Right atrium auricular region (tissue), 2 donors: ENCODE measurements around the gene TRIO. TPM values are rescaled to one million over a fixed set of nuclear protein-coding genes. Genes with fewer than 3 reads are reported as not detected.

ENCODE experiments used
- DNase-seq: peaks from one replicate; pipeline ENCODE4 v3.0.0-alpha.2; 2019; ENCODE audit warnings: low spot score
- H3K27ac ChIP-seq, 2 donors: fragments of 200-600 bp; sonication (generic); 1 replicate in 1 of 2; 2 replicates in 1 of 2; pipeline ENCODE4 v1.5.1; 2016 to 2019
- H3K27me3 ChIP-seq, 2 donors: fragments of 200-600 bp; sonication (generic); one replicate each; pipeline versions ENCODE4 v1.5.1 to v1.6.0; 2017 to 2019
- H3K36me3 ChIP-seq: fragments of 200-600 bp; sonication (generic); one replicate; pipeline ENCODE4 v1.5.1; 2016
- H3K4me1 ChIP-seq, 2 donors: fragments of 200-600 bp; sonication (generic); one replicate each; pipeline versions ENCODE4 v1.5.1 to v1.6.0; 2017 to 2019
- H3K4me3 ChIP-seq, 2 donors: fragments of 200-600 bp; sonication (generic); 1 replicate in 1 of 2; 2 replicates in 1 of 2; pipeline ENCODE4 v1.5.1; 2017 to 2019; ENCODE audit warnings: mild to moderate bottlenecking in 1 of 2, moderate library complexity in 1 of 2
- H3K9me3 ChIP-seq, 2 donors: fragments of 200-600 bp; sonication (generic); one replicate each; pipeline ENCODE4 v1.5.1; 2019
- CTCF ChIP-seq, 2 donors: fragments of 200-600 bp; sonication (generic); IDR thresholded peaks; one replicate each; pipeline ENCODE4 v1.5.1; 2019; ENCODE audit warnings: antibody characterized with exemption in 2 of 2
- total RNA-seq, 2 donors: library from RNA; depleted of rRNA; stranded (reverse); fragments of >200 nt; gene quantifications; one replicate each; pipeline ENCODE4 v1.1.0, GENCODE V29; 2016

Gene TRIO
- total RNA-seq, 2 donors from 2014 or later, result 51.6 to 67.0 TPM

- Histone ChIP-seq H3K9me3 (no peaks in the 10 kb centered on the region), H3K4me3 (no peak overlapping the region), H3K27me3 (no peaks in the 10 kb centered on the region), H3K36me3 (peaks cover 1% of the 10 kb centered on the region), H3K27ac (no peak overlapping the region), H3K4me1 (peaks cover 0 to 61% of the 10 kb centered on the region in 2 donors)
- TF ChIP-seq CTCF (IDR thresholded peaks at IDR 0.05), result no peak
- DNase-seq, result no peak
Measured at GRCh38 chr5:14266171-14266570, 123.0 kb downstream of the TRIO start.

- Histone ChIP-seq H3K27ac (peak overlapping the region in 1 of 2 donors; percentile 74), H3K4me3 (no peak overlapping the region), H3K9me3 (no peaks in the 10 kb centered on the region), H3K36me3 (peaks cover 7% of the 10 kb centered on the region), H3K27me3 (no peaks in the 10 kb centered on the region), H3K4me1 (peaks cover 0 to 61% of the 10 kb centered on the region in 2 donors)
- DNase-seq, result no peak
- TF ChIP-seq CTCF (IDR thresholded peaks at IDR 0.05), result no peak
Measured at GRCh38 chr5:14266686-14267085, 123.5 kb downstream of the TRIO start.

GRCh38 chr5:14267166-14267838 lies 124.2 kb downstream of the TRIO start:
- no peak for DNase-seq
- H3K27ac ChIP-seq, result peak overlapping the region in 1 of 2 donors; percentile 74
- H3K4me3 ChIP-seq, result no peak overlapping the region
- no peaks in the 10 kb centered on the region for H3K27me3 ChIP-seq
- H3K9me3 ChIP-seq, result no peaks in the 10 kb centered on the region
- H3K4me1 ChIP-seq, result peaks cover 0 to 61% of the 10 kb centered on the region in 2 donors
- H3K36me3 ChIP-seq, result peaks cover 8% of the 10 kb centered on the region
- no peak for TF ChIP-seq CTCF (IDR thresholded peaks at IDR 0.05)

GRCh38 chr5:14267991-14268708 lies 125.0 kb downstream of the TRIO start:
- Histone ChIP-seq H3K4me1 (peaks cover 0 to 61% of the 10 kb centered on the region in 2 donors), H3K4me3 (no peak overlapping the region), H3K36me3 (peaks cover 8% of the 10 kb centered on the region), H3K27me3 (no peaks in the 10 kb centered on the region), H3K9me3 (no peaks in the 10 kb centered on the region), H3K27ac (peak overlapping the region; percentile 50 to 74)
- TF ChIP-seq CTCF (IDR thresholded peaks at IDR 0.05), result no peak
- peak; percentile 72 for DNase-seq

- DNase-seq, result no peak
- H3K9me3 ChIP-seq, result no peaks in the 10 kb centered on the region
Measured at GRCh38 chr5:14268738-14269137, 125.6 kb downstream of the TRIO start.

More at GRCh38 chr5:14268738-14269137, 125.6 kb downstream of the TRIO start:
- TF ChIP-seq CTCF (IDR thresholded peaks at IDR 0.05), result no peak
- Histone ChIP-seq H3K4me3 (no peak overlapping the region), H3K27ac (peak overlapping the region; percentile 50 to 74), H3K27me3 (no peaks in the 10 kb centered on the region), H3K36me3 (peaks cover 8% of the 10 kb centered on the region), H3K4me1 (peaks cover 0 to 61% of the 10 kb centered on the region in 2 donors)
